Measurements from ENCODE around the gene RAB11FIP4.

The RAB11FIP4 gene

GRCh38 chr17:31488264-31488981, 96.9 kb downstream of the RAB11FIP4 start:
- DNase-seq, result no peak

GRCh38 chr17:31488982-31489294, 97.5 kb downstream of the RAB11FIP4 start:
- DNase-seq, result no peak

- peak in 1 of 4 experiments; percentile 39 for DNase-seq
Measured at GRCh38 chr17:31489295-31490018, 98.0 kb downstream of the RAB11FIP4 start.

GRCh38 chr17:31490019-31490650, 98.7 kb downstream of the RAB11FIP4 start:
- no peak for DNase-seq

GRCh38 chr17:31490671-31491375, 99.3 kb downstream of the RAB11FIP4 start:
- no peak for DNase-seq

- no peak for DNase-seq
Measured at GRCh38 chr17:31491376-31492131, 100.1 kb downstream of the RAB11FIP4 start.

GRCh38 chr17:31492206-31492605, 100.7 kb downstream of the RAB11FIP4 start:
- DNase-seq, result no peak

GRCh38 chr17:31492880-31493655, 101.6 kb downstream of the RAB11FIP4 start:
- DNase-seq, result peak in 2 of 4 experiments; percentile 38 to 45

- DNase-seq, result no peak
Measured at GRCh38 chr17:31493656-31494155, 102.2 kb downstream of the RAB11FIP4 start.

GRCh38 chr17:31494259-31495021, 103.0 kb downstream of the RAB11FIP4 start:
- peak in 2 of 4 experiments; percentile 34 to 35 for DNase-seq

- DNase-seq, result no peak
Measured at GRCh38 chr17:31495022-31495885, 103.8 kb downstream of the RAB11FIP4 start.

- DNase-seq, result no peak
Measured at GRCh38 chr17:31496097-31496496, 104.6 kb downstream of the RAB11FIP4 start.

- no peak for DNase-seq
Measured at GRCh38 chr17:31496601-31497000, 105.1 kb downstream of the RAB11FIP4 start.

GRCh38 chr17:31497431-31497830, 106.0 kb downstream of the RAB11FIP4 start:
- DNase-seq, result no peak

- no peak for DNase-seq
Measured at GRCh38 chr17:31497994-31498826, 106.7 kb downstream of the RAB11FIP4 start.

- DNase-seq, result no peak
Measured at GRCh38 chr17:31499771-31500554, 108.5 kb downstream of the RAB11FIP4 start.

- DNase-seq, result no peak
Measured at GRCh38 chr17:31506517-31506916, 115.0 kb downstream of the RAB11FIP4 start.

Measured in activated naive CD4-positive, alpha-beta T cell (primary cell).